ENCODE measurements around the gene SLC6A19.

DNA sequence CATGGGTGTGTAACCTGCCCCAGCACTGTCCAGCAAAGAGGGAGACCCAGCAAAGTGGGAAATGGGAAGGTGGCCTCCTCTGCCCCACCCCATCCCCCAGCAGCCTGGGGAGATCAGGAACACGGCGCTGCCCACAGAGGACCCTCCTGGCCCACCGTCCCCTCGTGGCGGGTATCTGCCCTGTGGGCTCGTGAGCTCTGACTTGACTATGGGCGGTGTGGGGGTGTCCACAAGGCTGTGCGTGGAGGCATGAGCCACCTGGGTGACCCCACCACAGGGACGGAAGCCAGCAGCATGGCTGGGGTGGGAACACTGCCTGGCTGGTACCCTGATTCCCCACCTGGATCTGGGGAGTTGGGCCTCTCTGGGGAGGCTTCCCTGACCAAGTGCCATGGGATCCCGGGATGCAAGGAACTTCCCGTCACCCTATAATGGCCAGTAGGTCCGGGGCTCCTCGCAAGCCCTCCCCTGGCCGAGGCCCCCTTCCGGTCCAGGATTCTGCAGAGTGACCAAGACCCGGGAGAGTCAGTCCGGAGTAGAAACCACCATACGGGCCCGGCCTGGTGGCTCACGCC lies 29.3 kb upstream of the SLC6A19 start:
- TF ChIP-seq CTCF (IDR thresholded peaks at IDR 0.05) (no peak), POLR2A (IDR thresholded peaks at IDR 0.05) (no peak), EP300 (IDR thresholded peaks at IDR 0.05) (no peak), POLR2AphosphoS5 (IDR thresholded peaks at IDR 0.05) (no peak)

Data from stomach (tissue), 4 donors.